GM12891 (cell line): ENCODE results near the gene MLXIPL.
"Not testable (repeated sequence)": the region's sequence is repeated elsewhere in the genome, so short reads cannot be mapped to it uniquely, and the experiment has no call there.

ENCODE experiments used
- DNase-seq: peaks from one replicate; pipeline ENCODE4 v3.0.0; 2011; ENCODE audit warnings: low spot score; ENCODE audit not compliant: insufficient read length
- FAIRE-seq: peaks from 2 replicates; lab custom pipeline; 2011; peaks lifted over from hg19 to GRCh38; lab: Jason Lieb, UNC
- PAX5 ChIP-seq: IDR thresholded peaks from 2 replicates; pipeline ENCODE4 v1.6.1; 2011; ENCODE audit warnings: low read length, moderate library complexity, mild to moderate bottlenecking; ENCODE audit not compliant: insufficient read depth, severe bottlenecking
- POLR2A ChIP-seq: IDR thresholded peaks from 2 replicates; pipeline ENCODE4 v1.6.1; 2011; ENCODE audit warnings: low read depth, low read length, control low read depth
- POLR2AphosphoS5 ChIP-seq: IDR thresholded peaks from 2 replicates; pipeline ENCODE4 v1.6.1; 2011; ENCODE audit warnings: low read depth, low read length, control low read depth
- POU2F2 ChIP-seq: IDR thresholded peaks from 2 replicates; pipeline ENCODE4 v1.6.1; 2011; ENCODE audit warnings: low read depth, mild to moderate bottlenecking, control low read depth, low read length, moderate library complexity
- SPI1 ChIP-seq: IDR thresholded peaks from 2 replicates; pipeline ENCODE4 v1.6.1; 2011; ENCODE audit warnings: low read depth, low read length, control low read depth
- TAF1 ChIP-seq: IDR thresholded peaks from 2 replicates; pipeline ENCODE4 v1.6.1; 2011; ENCODE audit warnings: low read depth, low read length, control low read depth

The MLXIPL gene

GRCh38 chr7:73667344-73668102, 43.2 kb upstream of the MLXIPL start, which contains the start of gene VPS37D:
TSS of gene VPS37D (plus strand) at chr7:73667831. CDS start at chr7:73667959, 128 bp downstream.
- FAIRE-seq = peak; percentile 93
- DNase-seq = peak; percentile 99
- TF ChIP-seq TAF1 (no peak), PAX5 (peak; percentile 76)

GRCh38 chr7:73663033-73663432, 38.7 kb upstream of the MLXIPL start:
- FAIRE-seq = no peak
- DNase-seq = no peak
- TF ChIP-seq POU2F2 = no peak
- TF ChIP-seq SPI1 = no peak
- TF ChIP-seq PAX5 = no peak
- TF ChIP-seq POLR2AphosphoS5 = no peak
- no peak for TF ChIP-seq TAF1

- FAIRE-seq, DNase-seq: not testable (repeated sequence)
Observed at GRCh38 chr7:73660594-73660993, 36.3 kb upstream of the MLXIPL start.

GRCh38 chr7:73659983-73660382, 35.7 kb upstream of the MLXIPL start:
- DNase-seq = no peak
- TF ChIP-seq POU2F2 (no peak), POLR2AphosphoS5 (no peak), POLR2A (no peak), TAF1 (no peak), SPI1 (no peak), PAX5 (no peak)
- FAIRE-seq = no peak

GRCh38 chr7:73655309-73655708, 31.0 kb upstream of the MLXIPL start:
- not testable (repeated sequence) for FAIRE-seq, DNase-seq

GRCh38 chr7:73652541-73652949, 28.2 kb upstream of the MLXIPL start:
- no peak for TF ChIP-seq POLR2AphosphoS5
- TF ChIP-seq POU2F2 = no peak
- no peak for TF ChIP-seq SPI1
- TF ChIP-seq TAF1 = no peak
- TF ChIP-seq PAX5 = no peak
- no peak for TF ChIP-seq POLR2A
- DNase-seq (no peak), FAIRE-seq (no peak)

GRCh38 chr7:73650524-73650923, 26.2 kb upstream of the MLXIPL start:
- TF ChIP-seq SPI1 (no peak), POU2F2 (no peak), POLR2A (no peak), TAF1 (no peak), PAX5 (no peak), POLR2AphosphoS5 (no peak)
- no peak for FAIRE-seq

GRCh38 chr7:73649576-73649975, 25.3 kb upstream of the MLXIPL start:
- FAIRE-seq (no peak), DNase-seq (no peak)
- TF ChIP-seq POLR2AphosphoS5 (no peak), POLR2A (no peak), PAX5 (no peak), SPI1 (no peak), TAF1 (no peak), POU2F2 (no peak)

More at GRCh38 chr7:73650524-73650923, 26.2 kb upstream of the MLXIPL start:
- DNase-seq = no peak

- DNase-seq (no peak), FAIRE-seq (no peak)
- TF ChIP-seq SPI1 (no peak), POLR2A (no peak), PAX5 (no peak), TAF1 (no peak)
Observed at GRCh38 chr7:73648593-73649332, 24.4 kb upstream of the MLXIPL start.

- DNase-seq (peak; percentile 43), FAIRE-seq (no peak)
- TF ChIP-seq POLR2AphosphoS5 (no peak), TAF1 (no peak), POU2F2 (no peak), POLR2A (no peak), SPI1 (no peak), PAX5 (no peak)
Observed at GRCh38 chr7:73647725-73648592, 23.6 kb upstream of the MLXIPL start.
